Left ventricle myocardium inferior (tissue), 1 donor: ENCODE data around the gene SOD3. TPM values are rescaled to one million over a fixed set of nuclear protein-coding genes. Genes with fewer than 3 reads are reported as not detected.

ENCODE experiments used
- DNase-seq: peaks from one replicate; pipeline ENCODE4 v3.0.0-alpha.2; 2020
- H3K27ac ChIP-seq: fragments of 200-600 bp; replicated peaks from 2 replicates; pipeline ENCODE4 v1.8.0; 2021
- H3K27me3 ChIP-seq: fragments of 200-600 bp; 2 replicates; pipeline ENCODE4 v1.8.0; 2021; ENCODE audit warnings: low read depth
- H3K36me3 ChIP-seq: fragments of 200-600 bp; 2 replicates; pipeline ENCODE4 v1.8.0; 2021
- H3K4me1 ChIP-seq: fragments of 200-600 bp; 2 replicates; pipeline ENCODE4 v1.8.0; 2021
- H3K4me3 ChIP-seq: fragments of 200-600 bp; 2 replicates; pipeline ENCODE4 v1.8.0; 2021; ENCODE audit warnings: mild to moderate bottlenecking, moderate library complexity
- H3K9me3 ChIP-seq: fragments of 200-600 bp; replicated peaks from 2 replicates; pipeline ENCODE4 v1.8.0; 2021
- intact Hi-C: fragments of 100-400 bp; cut with micrococcal nuclease; formaldehyde crosslinking; loops from one replicate; pipeline ENCODE4 v1.11.0; 2022
- total RNA-seq: library from RNA; stranded (reverse); fragmentation: NEBNext Ultra II Directional; extraction: Animal tissue kit (Norgen Biotek cat#: 25700); gene quantifications from one replicate; pipeline ENCODE4 v1.2.1, GENCODE V29; 2021
- TF ChIP-seq, protein P1 (sequence below): fragments of 200-600 bp; IDR thresholded peaks from 2 replicates; pipeline ENCODE4 v1.8.0; 2021; ENCODE audit warnings: antibody characterized with exemption, mild to moderate bottlenecking, borderline replicate concordance
- donor health status: DM: no; HTN: yes; CAD: no; lungs with severe emphysema.

SOD3 gene
- total RNA-seq, 1 donor from 2014 or later = 64.2 TPM

- intact Hi-C loops = no loop called here
- no peak for DNase-seq
- no peaks in the 10 kb centered on the region for H3K36me3 ChIP-seq
- no peaks in the 10 kb centered on the region for H3K4me1 ChIP-seq
- no peaks in the 10 kb centered on the region for H3K27me3 ChIP-seq
- H3K9me3 ChIP-seq = no peaks in the 10 kb centered on the region
- TF ChIP-seq, protein P1, sequence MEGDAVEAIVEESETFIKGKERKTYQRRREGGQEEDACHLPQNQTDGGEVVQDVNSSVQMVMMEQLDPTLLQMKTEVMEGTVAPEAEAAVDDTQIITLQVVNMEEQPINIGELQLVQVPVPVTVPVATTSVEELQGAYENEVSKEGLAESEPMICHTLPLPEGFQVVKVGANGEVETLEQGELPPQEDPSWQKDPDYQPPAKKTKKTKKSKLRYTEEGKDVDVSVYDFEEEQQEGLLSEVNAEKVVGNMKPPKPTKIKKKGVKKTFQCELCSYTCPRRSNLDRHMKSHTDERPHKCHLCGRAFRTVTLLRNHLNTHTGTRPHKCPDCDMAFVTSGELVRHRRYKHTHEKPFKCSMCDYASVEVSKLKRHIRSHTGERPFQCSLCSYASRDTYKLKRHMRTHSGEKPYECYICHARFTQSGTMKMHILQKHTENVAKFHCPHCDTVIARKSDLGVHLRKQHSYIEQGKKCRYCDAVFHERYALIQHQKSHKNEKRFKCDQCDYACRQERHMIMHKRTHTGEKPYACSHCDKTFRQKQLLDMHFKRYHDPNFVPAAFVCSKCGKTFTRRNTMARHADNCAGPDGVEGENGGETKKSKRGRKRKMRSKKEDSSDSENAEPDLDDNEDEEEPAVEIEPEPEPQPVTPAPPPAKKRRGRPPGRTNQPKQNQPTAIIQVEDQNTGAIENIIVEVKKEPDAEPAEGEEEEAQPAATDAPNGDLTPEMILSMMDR = no peak
- no peak overlapping the region for H3K27ac ChIP-seq
- H3K4me3 ChIP-seq = no peak overlapping the region
Measured at GRCh38 chr4:24775032-24775605, 20.3 kb upstream of the SOD3 start.

- H3K9me3 ChIP-seq = no peaks in the 10 kb centered on the region
- H3K27me3 ChIP-seq = no peaks in the 10 kb centered on the region
- no peak for DNase-seq
- peaks cover under 1% of the 10 kb centered on the region for H3K4me1 ChIP-seq
- no peaks in the 10 kb centered on the region for H3K36me3 ChIP-seq
- H3K4me3 ChIP-seq = no peak overlapping the region
- H3K27ac ChIP-seq = no peak overlapping the region
- intact Hi-C loops = no loop called here
- TF ChIP-seq, protein P1 = no peak
Measured at GRCh38 chr4:24775750-24776149, 19.6 kb upstream of the SOD3 start.

- H3K27ac ChIP-seq = peak overlapping the region; percentile 45
- H3K4me1 ChIP-seq = peaks cover 21% of the 10 kb centered on the region
- no peak for DNase-seq
- no peaks in the 10 kb centered on the region for H3K27me3 ChIP-seq
- no peak overlapping the region for H3K4me3 ChIP-seq
- H3K36me3 ChIP-seq = no peaks in the 10 kb centered on the region
- H3K9me3 ChIP-seq = no peaks in the 10 kb centered on the region
- TF ChIP-seq, protein P1 = no peak
- intact Hi-C loops = no loop called here
Measured at GRCh38 chr4:24777536-24778463, 17.6 kb upstream of the SOD3 start.

DNA sequence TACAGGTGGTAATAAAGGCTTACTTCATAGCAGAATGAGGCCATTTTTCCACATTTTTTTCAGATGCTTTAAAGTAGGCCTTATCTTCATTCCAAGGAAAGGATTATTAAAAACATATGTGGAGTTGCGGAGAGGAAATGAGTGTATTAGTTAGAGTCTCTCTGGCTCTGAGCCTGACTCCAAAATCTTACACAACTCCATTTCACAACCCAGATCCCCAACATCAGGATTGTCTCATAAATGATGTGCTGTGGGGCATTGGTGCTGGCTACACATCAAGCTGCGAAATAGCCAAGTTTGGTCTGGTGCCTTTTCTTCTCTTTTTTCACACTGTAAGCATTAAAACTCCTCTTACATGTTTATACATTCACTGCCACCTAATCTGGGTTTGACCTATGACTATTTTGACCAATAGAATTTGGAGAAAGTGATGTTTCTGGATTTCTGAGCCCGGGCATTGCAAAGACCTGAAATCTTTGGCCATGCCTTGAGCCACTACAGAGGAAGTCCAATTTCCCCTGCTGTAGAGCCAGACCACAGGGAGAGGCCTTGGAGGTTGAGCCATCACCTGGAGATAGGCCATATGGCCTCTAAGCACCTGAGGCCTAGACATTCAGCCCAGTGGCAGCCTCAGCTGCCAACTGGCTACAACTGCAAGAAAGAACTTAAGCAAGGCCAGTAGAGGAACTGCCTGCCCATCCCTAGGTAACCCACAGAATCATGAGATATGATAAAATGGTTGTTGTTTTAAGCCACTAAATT is 16.7 kb upstream of the SOD3 start:
- H3K27ac ChIP-seq = peak overlapping the region; percentile 60
- no peak overlapping the region for H3K4me3 ChIP-seq
- H3K4me1 ChIP-seq = peaks cover 25% of the 10 kb centered on the region
- TF ChIP-seq, protein P1 = no peak
- H3K27me3 ChIP-seq = no peaks in the 10 kb centered on the region
- intact Hi-C loops = no loop called here
- H3K9me3 ChIP-seq = no peaks in the 10 kb centered on the region
- peak; percentile 28 for DNase-seq
- no peaks in the 10 kb centered on the region for H3K36me3 ChIP-seq

- Histone ChIP-seq H3K27ac (no peak overlapping the region), H3K4me3 (no peak overlapping the region), H3K4me1 (peaks cover 25% of the 10 kb centered on the region), H3K9me3 (peaks cover 3% of the 10 kb centered on the region), H3K36me3 (no peaks in the 10 kb centered on the region), H3K27me3 (no peaks in the 10 kb centered on the region)
- TF ChIP-seq, protein P1 = no peak
- DNase-seq = no peak
- intact Hi-C loops = no loop called here
Measured at GRCh38 chr4:24780936-24781495, 14.4 kb upstream of the SOD3 start.
